ENCODE results near the gene EXOC6B. TPM values are rescaled to one million over a fixed set of nuclear protein-coding genes. Genes with fewer than 3 reads are reported as not detected.

The EXOC6B gene
- total RNA-seq, 2 donors from 2014 or later: 11.7 to 12.9 TPM

- H3K9me3 ChIP-seq: no peaks in the 10 kb centered on the region
- intact Hi-C loops (cut with DNase I): no loop called here
- TF ChIP-seq, protein P1, sequence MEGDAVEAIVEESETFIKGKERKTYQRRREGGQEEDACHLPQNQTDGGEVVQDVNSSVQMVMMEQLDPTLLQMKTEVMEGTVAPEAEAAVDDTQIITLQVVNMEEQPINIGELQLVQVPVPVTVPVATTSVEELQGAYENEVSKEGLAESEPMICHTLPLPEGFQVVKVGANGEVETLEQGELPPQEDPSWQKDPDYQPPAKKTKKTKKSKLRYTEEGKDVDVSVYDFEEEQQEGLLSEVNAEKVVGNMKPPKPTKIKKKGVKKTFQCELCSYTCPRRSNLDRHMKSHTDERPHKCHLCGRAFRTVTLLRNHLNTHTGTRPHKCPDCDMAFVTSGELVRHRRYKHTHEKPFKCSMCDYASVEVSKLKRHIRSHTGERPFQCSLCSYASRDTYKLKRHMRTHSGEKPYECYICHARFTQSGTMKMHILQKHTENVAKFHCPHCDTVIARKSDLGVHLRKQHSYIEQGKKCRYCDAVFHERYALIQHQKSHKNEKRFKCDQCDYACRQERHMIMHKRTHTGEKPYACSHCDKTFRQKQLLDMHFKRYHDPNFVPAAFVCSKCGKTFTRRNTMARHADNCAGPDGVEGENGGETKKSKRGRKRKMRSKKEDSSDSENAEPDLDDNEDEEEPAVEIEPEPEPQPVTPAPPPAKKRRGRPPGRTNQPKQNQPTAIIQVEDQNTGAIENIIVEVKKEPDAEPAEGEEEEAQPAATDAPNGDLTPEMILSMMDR (IDR thresholded peaks at IDR 0.05): no peak
- TF ChIP-seq POLR2A (IDR thresholded peaks at IDR 0.05): no peak
- WGBS, 2 donors: 38 to 59% methylated on average over 4 of the region's 4 CpGs
- no peak overlapping the region for H3K4me3 ChIP-seq
- no peaks in the 10 kb centered on the region for H3K36me3 ChIP-seq (replicated peaks in 1 of 2; ENCODE audit: insufficient read depth in 1 of 2, low read depth in 2 of 2)
- DNase-seq (no peak), ATAC-seq (no peak)
- no peaks in the 10 kb centered on the region for H3K4me1 ChIP-seq
- H3K27me3 ChIP-seq: no peaks in the 10 kb centered on the region
- no peak overlapping the region for H3K27ac ChIP-seq
These were observed 534.8 kb downstream of the EXOC6B start for GRCh38 chr2:72291059-72291458.

GRCh38 chr2:72289736-72290135 is 536.1 kb downstream of the EXOC6B start:
- WGBS, 2 donors: 86 to 90% methylated on average over 3 of the region's 3 CpGs
- no peaks in the 10 kb centered on the region for H3K9me3 ChIP-seq
- TF ChIP-seq, protein P1 (IDR thresholded peaks at IDR 0.05): no peak
- no peak for TF ChIP-seq POLR2A (IDR thresholded peaks at IDR 0.05)
- intact Hi-C loops (cut with DNase I): no loop called here
- no peak for ATAC-seq
- no peaks in the 10 kb centered on the region for H3K4me1 ChIP-seq
- H3K36me3 ChIP-seq (replicated peaks in 1 of 2; ENCODE audit: insufficient read depth in 1 of 2, low read depth in 2 of 2): no peaks in the 10 kb centered on the region
- H3K27me3 ChIP-seq: no peaks in the 10 kb centered on the region
- no peak overlapping the region for H3K4me3 ChIP-seq
- no peak overlapping the region for H3K27ac ChIP-seq
- DNase-seq: no peak

- Histone ChIP-seq H3K4me3 (no peak overlapping the region), H3K4me1 (no peaks in the 10 kb centered on the region), H3K36me3 (replicated peaks in 1 of 2; ENCODE audit: insufficient read depth in 1 of 2, low read depth in 2 of 2) (no peaks in the 10 kb centered on the region), H3K9me3 (no peaks in the 10 kb centered on the region), H3K27me3 (no peaks in the 10 kb centered on the region), H3K27ac (no peak overlapping the region)
- ATAC-seq (no peak), DNase-seq (no peak)
- 67 to 89% methylated on average over 2 of the region's 2 CpGs for WGBS, 2 donors
- TF ChIP-seq, protein P1 (IDR thresholded peaks at IDR 0.05): no peak
- TF ChIP-seq POLR2A (IDR thresholded peaks at IDR 0.05): no peak
- intact Hi-C loops (cut with DNase I): no loop called here
These were observed 536.5 kb downstream of the EXOC6B start for GRCh38 chr2:72289283-72289682.

- no peak for ATAC-seq
- H3K36me3 ChIP-seq (replicated peaks in 1 of 2; ENCODE audit: insufficient read depth in 1 of 2, low read depth in 2 of 2): no peaks in the 10 kb centered on the region
- no peaks in the 10 kb centered on the region for H3K27me3 ChIP-seq
- no peaks in the 10 kb centered on the region for H3K9me3 ChIP-seq
- H3K27ac ChIP-seq: no peak overlapping the region
- intact Hi-C loops (cut with DNase I): no loop called here
- TF ChIP-seq, protein P1 (IDR thresholded peaks at IDR 0.05): no peak
- TF ChIP-seq POLR2A (IDR thresholded peaks at IDR 0.05): no peak
- H3K4me3 ChIP-seq: no peak overlapping the region
- H3K4me1 ChIP-seq: peaks cover 11% of the 10 kb centered on the region
- no peak for DNase-seq
These were observed 547.8 kb downstream of the EXOC6B start for GRCh38 chr2:72278046-72278445.

DNA sequence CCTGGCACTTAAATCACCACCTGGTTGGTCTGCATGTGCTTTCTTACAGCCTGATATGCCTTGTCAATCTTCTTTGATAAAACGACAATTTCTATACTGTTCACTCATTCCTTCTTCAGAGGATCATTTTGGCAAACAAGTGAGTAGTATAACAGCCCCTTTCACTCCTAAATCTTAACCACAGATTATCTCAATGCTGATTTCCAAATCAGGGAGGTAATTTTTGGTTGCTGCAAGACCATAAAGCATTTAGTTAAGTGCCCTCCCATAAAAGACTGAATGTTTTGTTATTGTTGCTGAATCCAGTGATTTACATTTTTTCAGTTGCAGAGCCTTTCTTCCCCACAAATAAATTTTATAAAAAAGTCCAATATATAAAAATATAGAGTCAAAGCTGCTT is 549.0 kb downstream of the EXOC6B start:
- Histone ChIP-seq H3K4me1 (peaks cover 11% of the 10 kb centered on the region), H3K36me3 (replicated peaks in 1 of 2; ENCODE audit: insufficient read depth in 1 of 2, low read depth in 2 of 2) (no peaks in the 10 kb centered on the region), H3K27ac (no peak overlapping the region), H3K9me3 (no peaks in the 10 kb centered on the region), H3K4me3 (no peak overlapping the region), H3K27me3 (no peaks in the 10 kb centered on the region)
- no peak for DNase-seq
- 56 to 72% methylated on average over 1 of the region's 1 CpG for WGBS, 2 donors
- intact Hi-C loops (cut with DNase I): no loop called here
- ATAC-seq: no peak
- no peak for TF ChIP-seq POLR2A (IDR thresholded peaks at IDR 0.05)
- TF ChIP-seq, protein P1 (IDR thresholded peaks at IDR 0.05): no peak

All from body of pancreas (tissue), 4 donors.